ENCODE data around the gene P3H2.

Gene P3H2

DNA sequence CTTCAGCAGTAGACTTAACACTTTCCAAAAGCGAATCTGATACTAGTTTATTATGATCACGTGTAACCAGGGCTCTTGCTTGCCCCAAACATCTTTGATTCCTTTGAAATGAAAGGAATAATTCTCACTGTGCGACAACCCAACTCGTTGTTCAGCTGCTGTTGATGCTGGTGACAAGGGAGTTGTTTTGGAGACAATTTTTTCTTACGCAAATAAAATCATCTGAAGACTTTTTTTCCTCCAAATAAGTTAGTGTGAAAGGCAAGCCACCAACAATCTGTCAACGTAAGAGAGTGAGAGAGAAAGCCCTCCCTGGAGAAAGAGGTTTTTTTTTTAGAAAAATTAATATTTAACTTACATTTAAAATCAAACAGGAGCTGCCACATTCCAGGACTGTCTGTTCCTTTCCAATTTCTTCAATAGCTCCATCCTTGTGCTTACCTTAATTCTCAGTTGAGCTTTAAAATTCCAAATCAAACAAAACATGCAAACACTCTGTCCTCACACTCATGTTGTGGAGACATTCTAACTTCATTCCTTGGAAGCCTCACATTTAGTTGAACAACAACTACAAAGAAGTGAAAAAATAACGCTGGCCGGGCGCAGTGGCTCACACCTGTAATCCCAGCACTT, 4.9 kb upstream of the P3H2 start:
- DNase-seq = no peak

DNA sequence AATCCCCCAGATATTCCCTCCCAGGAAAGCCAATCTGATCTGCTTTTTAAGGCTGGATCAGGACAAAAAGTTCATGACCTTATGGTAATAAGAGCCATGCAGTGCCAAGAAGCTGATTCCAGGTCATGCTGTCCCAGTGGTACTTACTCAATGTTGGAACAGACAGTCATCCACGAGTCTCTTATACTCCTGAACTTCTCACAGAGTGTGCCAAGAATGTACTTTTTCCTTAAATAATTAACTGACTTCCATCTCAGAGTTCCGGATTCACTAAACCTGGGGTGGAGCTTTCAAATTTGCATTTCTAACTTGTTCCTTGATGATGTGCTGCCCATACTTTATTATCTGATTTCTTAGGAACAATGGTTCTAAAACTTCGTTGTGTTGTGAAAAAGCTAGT, 3.4 kb upstream of the P3H2 start:
- no peak for DNase-seq

DNA sequence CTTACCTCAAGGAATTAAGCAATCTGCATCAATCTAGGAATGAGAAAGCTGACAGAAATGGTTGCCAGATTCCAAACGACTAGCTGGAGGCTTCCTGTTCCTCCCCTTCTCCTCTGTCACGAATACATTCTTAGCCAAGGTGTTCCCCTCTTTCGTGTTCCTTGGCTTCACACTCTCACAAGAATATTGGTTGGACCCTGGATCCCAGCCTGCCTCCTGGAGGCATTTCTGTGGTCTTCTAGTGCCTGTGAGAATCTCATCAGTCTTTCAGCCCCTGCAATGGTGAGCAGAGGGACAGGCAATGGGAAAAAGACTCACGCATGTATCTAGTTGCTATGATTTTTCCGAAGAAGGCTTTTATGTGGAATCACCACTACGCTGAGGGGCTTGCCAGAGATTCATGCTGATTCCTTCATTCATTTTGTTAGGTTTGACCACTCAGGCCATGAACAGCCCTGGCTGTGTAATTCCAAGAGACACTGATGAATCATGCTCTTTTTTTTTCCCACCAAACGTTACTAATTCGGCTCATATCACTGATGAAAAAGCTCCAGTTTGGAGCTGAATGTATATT, 1.6 kb upstream of the P3H2 start:
- DNase-seq = no peak

DNA sequence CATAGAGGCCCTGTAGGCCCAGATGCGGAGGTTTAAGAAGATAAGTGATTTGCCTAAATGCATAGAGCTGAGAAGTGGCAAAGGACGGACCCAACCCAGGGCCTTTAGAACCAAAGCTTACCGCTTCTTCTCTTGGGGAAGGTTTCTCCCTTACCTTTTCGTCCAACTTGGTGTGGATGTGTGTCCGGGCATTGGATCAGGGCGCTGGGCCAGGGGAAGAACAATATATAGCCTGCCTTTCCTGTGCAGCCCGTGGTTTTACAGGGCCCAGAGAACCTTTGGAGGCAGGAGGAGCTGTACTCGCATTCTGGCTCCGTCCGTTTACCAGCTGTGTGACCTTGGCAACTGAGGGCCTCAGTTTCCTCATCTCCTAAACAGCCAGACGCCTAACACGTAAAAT, 686 bp upstream of the P3H2 start:
- DNase-seq = no peak

DNA sequence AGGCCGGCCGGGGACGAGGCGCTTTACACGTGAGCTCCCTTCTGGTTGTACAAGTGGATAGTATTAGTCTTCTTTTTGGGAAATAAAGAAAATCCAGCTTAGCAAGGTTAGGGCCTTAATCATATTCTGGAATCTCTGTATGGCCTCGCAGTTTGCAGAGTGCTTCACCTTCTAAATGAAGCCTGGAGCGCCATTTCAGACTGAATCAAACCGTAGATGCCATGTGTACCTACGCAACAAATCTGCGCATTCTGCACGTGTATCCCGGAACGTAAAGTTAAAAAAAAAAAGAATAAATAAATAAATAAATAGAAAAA, 322 bp upstream of the P3H2 start:
- no peak for DNase-seq

DNA sequence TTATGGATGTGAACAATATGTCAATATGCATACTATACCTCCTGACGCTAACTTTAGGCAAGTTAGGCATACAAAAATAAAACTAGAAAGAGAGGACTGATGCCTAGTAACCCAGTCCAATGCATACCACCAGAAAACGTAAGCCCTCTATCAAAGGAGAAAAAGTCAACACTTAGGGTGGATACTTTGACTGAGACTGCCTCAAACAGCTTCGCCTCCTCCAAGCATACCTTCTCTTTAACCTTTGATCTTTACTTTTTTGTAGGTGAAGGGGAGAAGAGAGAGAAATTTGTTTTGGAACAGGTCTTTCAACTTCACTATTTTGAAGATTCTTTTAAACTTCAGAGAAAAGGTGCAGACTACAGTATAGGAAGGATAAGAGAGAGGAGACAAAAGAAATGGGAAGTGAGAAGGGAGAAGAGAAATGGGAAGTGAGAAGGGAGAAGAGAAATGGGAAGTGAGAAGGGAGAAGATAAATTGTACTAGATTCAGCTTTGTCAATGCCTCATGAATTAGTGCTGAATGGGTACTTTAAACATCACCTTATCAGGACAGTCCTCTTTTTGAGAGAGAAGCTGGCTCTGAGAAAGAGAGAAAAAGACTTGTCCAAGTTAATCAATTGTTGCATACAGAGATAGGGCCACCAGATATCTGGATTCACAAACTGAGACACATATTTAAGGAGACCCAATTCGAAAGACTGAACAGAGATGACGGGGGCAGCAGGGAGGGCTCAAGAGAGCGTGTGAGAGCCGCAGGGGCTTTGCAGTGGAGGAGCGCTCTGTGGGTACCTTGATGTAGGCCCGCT, 1.0 kb downstream of the P3H2 start:
- no peak for DNase-seq

DNA sequence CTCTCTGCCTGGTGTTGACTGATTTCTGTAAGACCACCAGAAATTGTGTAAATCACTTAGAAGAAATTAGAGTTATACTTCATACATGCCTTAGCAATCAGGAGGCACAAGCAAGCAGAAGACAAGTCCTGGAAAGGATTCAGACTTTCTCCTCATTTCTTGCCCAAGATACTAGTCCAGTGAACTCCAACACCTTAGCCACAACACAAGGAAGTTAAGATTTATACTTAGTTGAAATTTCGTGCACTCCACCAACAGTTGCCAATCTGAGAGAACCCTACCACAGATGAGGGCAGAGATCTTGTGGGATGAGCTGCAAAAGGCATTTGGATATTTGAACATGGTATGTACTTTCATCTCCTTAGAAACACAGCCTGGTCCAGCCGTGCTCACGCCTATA, 2.3 kb downstream of the P3H2 start:
- no peak for DNase-seq

DNA sequence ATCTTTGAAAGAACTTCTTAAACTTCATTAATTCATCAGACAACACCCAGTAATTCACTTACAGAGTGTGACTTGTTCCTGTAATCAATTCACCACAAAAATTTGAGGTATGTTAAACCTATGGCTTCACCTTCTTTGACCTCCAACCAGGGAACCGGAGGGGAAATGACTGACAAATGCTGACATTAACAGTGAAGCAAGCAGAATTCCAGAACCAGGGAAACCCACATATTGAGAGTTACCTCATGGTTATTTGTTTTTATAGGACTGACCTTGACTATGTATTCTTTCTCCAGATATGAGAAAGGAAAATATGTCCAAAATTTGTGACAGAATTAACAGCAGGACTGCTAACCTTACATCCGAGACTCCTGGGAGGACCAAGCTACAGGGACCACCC, 2.7 kb downstream of the P3H2 start:
- no peak for DNase-seq

DNA sequence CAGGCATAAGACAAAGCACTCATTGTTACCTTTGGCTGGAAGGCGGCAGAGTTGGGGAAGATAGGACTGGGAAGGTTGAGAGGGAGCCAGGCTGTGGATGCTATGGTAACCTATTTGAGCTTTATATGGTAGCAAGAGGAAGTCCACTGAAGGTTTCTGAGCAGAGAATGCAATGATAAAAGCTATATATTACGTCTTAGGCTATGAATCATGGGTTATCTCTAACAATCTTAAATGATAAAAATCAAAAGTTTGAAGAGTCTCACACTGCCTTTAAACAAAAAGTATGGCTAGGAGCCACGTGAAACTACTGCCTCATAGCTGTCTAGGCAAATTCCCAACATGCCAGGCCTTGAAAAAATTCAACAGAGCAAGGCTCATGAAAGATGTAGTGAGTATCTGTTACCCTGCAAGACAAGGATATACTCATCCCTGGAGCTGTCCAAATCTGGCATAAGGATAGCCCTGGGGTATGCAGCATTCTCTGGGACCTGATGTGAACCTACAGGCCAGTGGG, 4.1 kb downstream of the P3H2 start:
- DNase-seq = no peak

DNA sequence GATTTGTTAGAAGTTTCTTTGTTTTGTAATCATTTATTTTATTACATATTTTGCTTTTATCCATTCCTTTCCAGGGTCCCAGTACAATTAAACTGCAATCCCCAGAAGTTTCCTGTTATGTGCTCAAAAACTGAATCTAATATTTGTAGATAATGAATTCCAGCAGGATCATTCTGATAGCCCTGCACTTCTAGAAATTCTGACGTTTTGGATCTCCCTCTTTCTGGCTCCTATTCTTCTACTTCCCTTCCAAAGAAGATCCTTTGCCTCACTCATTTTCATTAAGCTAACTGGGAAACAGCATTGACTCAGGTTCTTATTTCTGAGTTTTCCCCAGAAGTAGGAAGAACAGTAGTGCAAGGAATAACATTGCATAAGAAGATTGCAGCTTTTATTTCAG, 9.9 kb downstream of the P3H2 start:
- no peak for DNase-seq

DNA sequence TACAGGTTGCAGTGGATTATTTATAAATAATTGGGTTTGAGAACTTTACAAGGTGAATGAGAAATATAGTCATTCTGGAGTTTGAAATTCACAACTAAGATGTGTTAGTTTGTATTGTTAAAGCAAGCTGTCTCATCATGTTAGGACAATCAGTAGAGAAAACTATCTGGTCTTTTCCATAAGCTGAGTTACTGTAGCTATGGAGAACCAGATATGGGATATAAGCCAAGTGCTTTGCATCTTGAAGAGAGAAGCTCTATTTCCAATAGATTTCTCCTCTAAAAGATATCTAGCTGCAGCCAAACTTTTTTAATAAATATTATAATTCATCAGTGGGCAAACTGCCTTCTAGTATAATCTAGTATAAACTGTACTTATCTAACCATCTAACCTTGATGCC, 11.3 kb downstream of the P3H2 start:
- DNase-seq = no peak

DNA sequence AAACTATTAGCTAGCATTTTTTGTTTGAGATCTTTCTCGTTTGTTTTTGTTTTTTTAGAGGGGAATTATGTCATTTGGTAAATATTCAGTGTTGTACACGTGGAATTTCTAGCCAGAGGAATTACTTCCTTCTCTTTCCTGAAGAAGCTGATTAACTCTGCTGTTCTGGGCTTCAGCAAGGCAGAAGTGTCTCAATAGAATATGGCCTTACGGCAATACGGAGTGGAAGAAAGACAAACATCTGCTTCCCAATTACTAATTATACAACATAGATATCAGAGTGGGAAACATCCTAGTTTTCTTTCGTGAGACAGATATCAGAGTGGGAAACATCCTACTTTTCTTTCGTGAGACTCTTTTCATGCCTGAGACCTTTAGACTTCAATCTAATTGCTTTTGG, 11.9 kb downstream of the P3H2 start:
- no peak for DNase-seq

DNA sequence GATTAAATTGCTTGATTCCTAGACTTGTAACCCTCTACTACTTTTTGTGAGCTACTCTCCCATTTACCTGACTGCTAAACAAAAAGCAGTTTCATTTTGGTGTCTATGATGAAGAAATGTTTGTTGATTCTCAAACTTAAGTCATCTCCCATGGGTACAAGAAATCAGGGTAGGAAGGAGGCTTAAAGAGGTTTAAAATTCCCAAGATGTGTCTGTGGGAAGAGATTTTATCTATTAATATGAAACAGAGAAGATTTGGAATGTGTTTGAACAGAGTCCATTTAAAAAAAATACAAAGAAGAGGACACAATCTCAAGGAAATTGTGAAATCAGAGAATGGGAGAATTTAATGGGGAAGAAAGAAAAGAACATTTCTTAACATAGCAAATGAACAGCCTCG, 14.8 kb downstream of the P3H2 start:
- no peak for DNase-seq

DNA sequence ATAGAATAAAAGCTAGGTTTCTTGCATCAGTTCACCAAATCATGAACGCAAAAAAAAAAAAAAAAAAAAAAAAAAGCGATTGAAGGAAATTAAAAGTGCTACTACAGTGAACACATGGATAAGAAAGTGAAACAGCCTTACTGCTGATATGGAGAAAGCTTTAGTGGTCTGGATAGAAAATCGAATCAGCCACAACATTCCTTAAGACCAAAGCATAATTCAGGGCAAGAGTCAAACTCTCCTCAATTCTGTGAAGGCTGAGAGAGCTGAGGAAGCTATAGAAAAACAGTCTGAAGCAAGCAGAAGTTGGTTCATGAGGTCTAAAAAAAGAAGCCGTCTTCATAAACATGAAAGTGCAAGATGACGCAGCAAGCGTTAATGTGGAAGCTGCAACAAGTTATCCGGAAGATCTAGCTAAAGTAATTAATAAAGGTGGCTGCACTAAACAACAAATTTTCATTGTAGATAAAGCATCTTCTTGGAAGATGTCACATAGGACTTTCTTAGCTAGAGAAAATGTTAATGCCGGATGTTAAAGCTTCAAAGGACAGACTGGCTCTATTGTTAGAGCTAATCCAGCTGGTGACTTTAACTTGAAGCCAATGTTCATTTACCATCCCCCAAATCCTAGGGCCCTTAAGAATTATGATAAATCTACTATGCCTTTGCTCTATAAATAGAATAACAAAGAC, 19.2 kb downstream of the P3H2 start:
- no peak for DNase-seq

DNA sequence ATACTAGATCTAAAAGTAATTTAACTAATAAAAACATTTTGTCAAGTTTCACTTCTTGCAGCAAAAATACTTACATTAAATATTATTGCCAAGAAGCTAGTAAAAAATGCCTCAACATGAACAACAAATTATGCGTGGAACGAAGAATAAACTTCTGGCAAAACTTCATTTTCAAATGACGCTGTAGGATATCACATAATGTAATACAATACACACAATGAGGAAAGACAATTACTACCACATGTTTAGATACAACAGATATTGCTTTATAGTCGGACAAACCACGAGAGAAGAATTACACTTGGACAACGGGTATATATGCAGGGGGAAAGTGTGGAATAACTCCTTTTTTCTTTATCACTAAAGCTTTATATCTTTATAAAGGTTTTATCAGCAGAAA, 21.6 kb downstream of the P3H2 start:
- DNase-seq = no peak

DNA sequence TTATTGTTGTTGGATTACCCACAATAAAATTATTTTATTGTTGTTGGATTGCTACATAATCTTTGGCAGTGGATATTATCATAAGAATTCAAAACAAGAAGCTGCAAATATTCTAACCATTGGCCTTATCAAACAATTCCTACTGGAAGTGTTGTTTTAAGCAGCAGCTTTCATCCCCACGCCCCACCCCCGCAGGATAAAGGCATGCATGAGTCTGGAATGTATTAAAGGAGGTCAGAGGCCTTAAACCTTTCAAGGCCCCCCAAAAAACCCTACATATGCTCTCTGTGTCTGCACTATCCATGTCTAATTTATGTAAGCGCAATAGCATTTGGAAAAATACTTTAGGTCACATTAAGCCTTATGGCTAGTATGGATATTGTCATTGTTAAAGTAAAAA, 23.1 kb downstream of the P3H2 start:
- DNase-seq = no peak

DNA sequence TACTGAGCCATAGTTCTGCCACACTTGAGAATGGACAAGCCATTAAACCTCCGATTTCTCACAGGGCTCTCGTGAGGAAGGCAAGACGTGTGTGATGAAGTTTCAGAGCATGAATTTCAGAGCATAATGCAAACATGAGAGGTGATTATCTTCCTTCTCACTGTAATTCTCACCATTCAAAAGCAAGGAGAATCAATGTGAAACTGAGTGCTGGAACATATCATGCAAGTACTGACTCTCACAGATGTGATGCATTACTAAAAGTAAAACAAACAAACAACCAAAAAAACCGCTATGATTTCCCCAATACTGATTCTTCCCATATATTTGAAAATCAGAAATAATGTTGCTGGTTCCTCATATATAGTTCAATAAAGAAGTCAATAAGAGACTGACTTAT, 23.7 kb downstream of the P3H2 start:
- DNase-seq = no peak

DNA sequence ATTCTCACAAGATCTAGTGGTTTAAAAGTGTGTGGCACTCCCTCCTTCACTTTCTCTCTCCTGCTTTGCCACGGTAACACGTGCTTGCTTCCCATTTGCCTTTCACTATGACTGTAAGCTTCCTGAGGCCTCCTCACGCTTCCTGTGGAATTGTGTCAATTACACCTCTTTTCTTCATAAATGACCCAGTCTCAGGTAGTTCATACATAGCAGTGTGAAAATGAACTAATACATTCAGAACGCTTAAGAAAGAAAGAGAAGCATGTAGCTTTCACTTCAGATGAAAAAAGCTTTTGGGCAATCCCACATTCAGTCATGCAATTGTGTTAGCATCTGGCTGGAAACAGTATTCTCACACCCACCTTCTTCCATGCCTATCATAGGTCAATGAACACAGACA, 24.4 kb downstream of the P3H2 start:
- no peak for DNase-seq

DNA sequence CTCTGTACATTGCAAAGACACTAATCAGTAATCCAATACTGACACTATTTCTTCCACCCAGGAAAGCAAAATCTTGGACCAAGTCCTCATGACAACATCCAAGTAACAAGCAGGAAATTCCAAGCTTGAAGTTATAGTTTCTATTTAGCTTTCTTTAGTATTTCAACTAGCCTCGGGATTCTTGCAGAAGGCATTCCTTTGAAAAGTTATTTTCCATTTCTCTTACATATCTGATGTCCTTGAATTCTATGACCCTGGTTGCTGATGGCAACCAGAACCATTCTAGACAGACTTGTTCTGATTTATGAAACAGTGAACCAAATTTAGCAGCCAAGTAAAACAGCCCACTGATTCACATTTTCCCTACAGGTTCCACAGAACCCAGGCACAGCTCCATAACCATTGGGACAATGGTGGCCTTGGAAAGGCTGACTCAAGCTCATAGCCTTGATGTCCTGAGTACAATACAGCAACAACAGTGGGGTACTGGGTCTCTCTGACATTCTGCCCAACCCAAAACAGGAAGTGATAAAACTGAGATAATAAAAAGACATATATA, 26.5 kb downstream of the P3H2 start:
- no peak for DNase-seq

DNA sequence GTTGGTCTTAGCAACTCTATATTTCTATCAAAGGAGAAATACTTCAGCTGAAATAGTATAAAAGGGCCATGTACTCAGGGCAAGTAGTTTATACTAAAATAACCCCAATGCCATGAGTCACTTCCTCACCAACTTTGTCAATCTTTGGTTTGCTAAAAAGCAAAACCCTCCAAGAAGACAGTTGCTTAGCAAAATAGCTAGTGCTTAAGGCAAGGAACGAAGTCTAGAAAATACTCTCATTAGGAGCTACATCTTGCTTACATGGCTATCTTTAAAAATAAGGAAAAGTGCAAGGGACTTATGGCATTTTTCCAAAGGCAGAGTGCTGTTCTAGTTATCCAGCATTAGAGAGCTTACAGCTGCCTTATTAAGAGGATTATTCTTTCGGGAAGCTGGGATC, 28.4 kb downstream of the P3H2 start:
- no peak for DNase-seq

DNA sequence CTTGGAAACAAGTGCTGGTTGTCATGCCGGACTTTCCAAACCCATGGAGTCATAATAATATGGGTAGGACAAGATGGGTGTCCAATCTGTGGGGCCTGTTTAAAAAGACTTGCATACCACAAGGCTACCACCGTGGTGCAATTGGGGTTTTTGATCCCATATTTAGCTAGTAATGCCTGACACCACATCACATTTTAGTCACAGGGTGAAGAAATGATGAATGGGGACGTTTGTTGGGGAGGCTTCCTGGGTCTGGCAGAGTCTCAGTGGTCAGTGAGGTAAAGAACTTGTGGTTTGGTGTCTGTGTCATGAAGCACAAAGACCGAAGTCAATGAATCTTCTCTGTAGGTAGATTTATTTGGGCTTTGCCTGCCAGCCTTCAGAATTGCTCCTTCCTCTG, 31.0 kb downstream of the P3H2 start:
- no peak for DNase-seq

DNA sequence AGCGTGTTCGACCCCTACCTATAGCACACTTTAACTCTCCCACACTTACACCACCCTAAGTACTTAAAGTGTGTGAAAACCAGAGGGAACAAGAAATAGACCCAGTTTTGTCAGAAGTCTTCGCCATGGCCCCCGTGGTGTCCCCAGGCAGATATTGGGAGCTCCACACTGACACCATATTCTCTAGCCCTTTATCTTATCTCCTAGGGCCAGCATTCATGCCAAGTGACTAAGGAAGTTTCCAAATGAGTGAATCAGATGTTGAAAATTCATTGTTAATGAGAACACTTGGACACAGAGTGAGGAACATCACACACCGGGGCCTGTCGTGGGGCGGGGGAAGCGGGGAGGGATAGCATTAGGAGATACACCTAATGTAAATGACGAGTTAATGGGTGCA, 31.8 kb downstream of the P3H2 start:
- DNase-seq = no peak

DNA sequence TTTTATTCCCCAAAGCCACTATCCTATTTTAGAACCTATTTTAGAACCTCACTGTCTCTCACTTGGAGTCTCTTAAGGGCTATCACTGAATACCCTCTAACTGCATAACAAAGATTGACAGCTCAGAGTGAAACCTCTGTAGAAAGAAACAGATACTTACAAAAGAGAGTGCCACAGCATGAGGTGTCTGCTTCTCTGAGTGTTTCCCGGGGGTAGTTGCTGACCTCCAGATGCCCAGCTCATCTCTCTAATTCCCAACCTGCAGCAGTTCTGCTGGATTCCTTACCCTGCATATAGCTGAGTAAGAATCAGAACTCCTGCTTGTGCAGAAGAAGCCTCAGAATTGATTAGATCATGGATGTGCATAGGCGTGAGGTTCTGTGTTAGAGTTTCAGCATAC, 34.5 kb downstream of the P3H2 start:
- DNase-seq = no peak

DNA sequence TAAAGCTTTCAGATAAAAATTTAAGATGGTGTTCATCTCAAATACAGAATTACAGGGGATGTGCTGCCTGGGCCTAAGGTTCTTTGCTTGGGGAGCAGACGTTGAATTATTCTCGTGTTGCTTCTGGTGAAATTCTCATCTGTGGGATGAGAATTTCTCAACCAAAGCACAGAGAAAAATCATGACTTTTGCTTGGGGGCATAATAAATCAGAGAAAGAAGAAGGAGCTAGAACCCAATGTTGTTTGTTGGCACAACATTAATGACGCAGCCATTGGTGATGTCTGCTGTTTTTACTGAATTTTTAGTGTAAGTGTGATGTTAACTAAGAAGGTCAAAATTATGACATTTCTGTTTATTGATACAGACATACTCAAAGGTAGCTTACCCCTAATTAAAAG, 35.7 kb downstream of the P3H2 start:
- DNase-seq = no peak
